ENCODE measurements around the gene CKAP5. TPM values are rescaled to one million over a fixed set of nuclear protein-coding genes. Genes with fewer than 3 reads are reported as not detected.

Gene CKAP5
- total and polyA plus RNA-seq, 2 experiments from 2014 or later, result 67.9 to 120 TPM

DNA sequence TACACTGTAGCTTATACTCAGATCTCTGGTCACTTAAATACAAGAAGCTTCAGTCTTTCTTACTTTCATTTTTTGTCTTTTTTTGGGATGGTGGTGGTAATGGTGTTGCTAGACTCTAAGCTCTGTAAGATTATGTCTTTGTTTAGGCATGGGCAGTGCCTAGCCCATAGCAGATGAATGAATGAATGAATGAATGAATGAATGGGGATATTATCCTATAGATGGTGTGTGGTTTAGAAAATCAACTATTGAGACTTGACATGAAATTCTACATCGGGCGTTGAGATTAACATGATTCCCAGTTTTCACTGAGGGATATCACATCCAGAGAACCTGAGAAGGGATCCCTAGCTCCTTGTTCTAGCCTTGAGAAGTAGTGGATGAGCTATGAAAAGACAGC is 9.8 kb upstream of the CKAP5 start:
- Mint-ChIP-seq H3K27me3 (ENCODE audit: insufficient read depth, low read depth, poor library complexity) (peaks cover 8% of the 10 kb centered on the region), H3K9me3 (peaks cover 5% of the 10 kb centered on the region), H3K27ac (no peak overlapping the region), H3K4me3 (no peak overlapping the region), H3K36me3 (ENCODE audit: low read depth) (peaks cover 30% of the 10 kb centered on the region), H3K4me1 (no peaks in the 10 kb centered on the region)
- Histone ChIP-seq H2AFZ (no peak overlapping the region), H3K4me3 (no peak overlapping the region), H3K36me3 (ENCODE audit: insufficient read depth) (peaks cover 22% of the 10 kb centered on the region; the same call in 1 of the 2 replicates), H3F3A (replicated peaks; ENCODE audit: low read depth) (no peaks in the 10 kb centered on the region), H3K27me3 (ENCODE audit: insufficient read depth) (no peaks in the 10 kb centered on the region), H3K4me2 (no peak overlapping the region), H3K79me2 (replicated peaks; ENCODE audit: insufficient read depth) (no peaks in the 10 kb centered on the region), H3K9me2 (ENCODE audit: insufficient read depth) (no peaks in the 10 kb centered on the region), H3K27ac (ENCODE audit: low read depth) (no peak overlapping the region), H4K20me1 (replicated peaks; ENCODE audit: insufficient read depth) (no peaks in the 10 kb centered on the region; the same call in 1 of the 2 replicates), H3K4me1 (ENCODE audit: insufficient read depth) (no peaks in the 10 kb centered on the region)
- no peak for TF ChIP-seq EZH2 (IDR thresholded peaks at IDR 0.05; ENCODE audit: low read depth, unreplicated experiment)
- TF ChIP-seq POLR2AphosphoS5 (IDR thresholded peaks at IDR 0.05; ENCODE audit: low read depth), result no peak
- TF ChIP-seq CREB1 (CRISPR knock-in tag; IDR thresholded peaks at IDR 0.05; ENCODE audit: low read depth), result no peak
- no peak for TF ChIP-seq ZNF114 (CRISPR knock-in tag; IDR thresholded peaks at IDR 0.05)
- no peak for TF ChIP-seq ZNF331 (CRISPR knock-in tag; IDR thresholded peaks at IDR 0.05; ENCODE audit: low read depth)
- TF ChIP-seq, protein P1, sequence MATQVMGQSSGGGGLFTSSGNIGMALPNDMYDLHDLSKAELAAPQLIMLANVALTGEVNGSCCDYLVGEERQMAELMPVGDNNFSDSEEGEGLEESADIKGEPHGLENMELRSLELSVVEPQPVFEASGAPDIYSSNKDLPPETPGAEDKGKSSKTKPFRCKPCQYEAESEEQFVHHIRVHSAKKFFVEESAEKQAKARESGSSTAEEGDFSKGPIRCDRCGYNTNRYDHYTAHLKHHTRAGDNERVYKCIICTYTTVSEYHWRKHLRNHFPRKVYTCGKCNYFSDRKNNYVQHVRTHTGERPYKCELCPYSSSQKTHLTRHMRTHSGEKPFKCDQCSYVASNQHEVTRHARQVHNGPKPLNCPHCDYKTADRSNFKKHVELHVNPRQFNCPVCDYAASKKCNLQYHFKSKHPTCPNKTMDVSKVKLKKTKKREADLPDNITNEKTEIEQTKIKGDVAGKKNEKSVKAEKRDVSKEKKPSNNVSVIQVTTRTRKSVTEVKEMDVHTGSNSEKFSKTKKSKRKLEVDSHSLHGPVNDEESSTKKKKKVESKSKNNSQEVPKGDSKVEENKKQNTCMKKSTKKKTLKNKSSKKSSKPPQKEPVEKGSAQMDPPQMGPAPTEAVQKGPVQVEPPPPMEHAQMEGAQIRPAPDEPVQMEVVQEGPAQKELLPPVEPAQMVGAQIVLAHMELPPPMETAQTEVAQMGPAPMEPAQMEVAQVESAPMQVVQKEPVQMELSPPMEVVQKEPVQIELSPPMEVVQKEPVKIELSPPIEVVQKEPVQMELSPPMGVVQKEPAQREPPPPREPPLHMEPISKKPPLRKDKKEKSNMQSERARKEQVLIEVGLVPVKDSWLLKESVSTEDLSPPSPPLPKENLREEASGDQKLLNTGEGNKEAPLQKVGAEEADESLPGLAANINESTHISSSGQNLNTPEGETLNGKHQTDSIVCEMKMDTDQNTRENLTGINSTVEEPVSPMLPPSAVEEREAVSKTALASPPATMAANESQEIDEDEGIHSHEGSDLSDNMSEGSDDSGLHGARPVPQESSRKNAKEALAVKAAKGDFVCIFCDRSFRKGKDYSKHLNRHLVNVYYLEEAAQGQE (IDR thresholded peaks at IDR 0.05; ENCODE audit: unreplicated experiment), result no peak
- TF ChIP-seq EZH2phosphoT487 (IDR thresholded peaks at IDR 0.05; ENCODE audit: unreplicated experiment), result no peak
- TF ChIP-seq, protein P2, sequence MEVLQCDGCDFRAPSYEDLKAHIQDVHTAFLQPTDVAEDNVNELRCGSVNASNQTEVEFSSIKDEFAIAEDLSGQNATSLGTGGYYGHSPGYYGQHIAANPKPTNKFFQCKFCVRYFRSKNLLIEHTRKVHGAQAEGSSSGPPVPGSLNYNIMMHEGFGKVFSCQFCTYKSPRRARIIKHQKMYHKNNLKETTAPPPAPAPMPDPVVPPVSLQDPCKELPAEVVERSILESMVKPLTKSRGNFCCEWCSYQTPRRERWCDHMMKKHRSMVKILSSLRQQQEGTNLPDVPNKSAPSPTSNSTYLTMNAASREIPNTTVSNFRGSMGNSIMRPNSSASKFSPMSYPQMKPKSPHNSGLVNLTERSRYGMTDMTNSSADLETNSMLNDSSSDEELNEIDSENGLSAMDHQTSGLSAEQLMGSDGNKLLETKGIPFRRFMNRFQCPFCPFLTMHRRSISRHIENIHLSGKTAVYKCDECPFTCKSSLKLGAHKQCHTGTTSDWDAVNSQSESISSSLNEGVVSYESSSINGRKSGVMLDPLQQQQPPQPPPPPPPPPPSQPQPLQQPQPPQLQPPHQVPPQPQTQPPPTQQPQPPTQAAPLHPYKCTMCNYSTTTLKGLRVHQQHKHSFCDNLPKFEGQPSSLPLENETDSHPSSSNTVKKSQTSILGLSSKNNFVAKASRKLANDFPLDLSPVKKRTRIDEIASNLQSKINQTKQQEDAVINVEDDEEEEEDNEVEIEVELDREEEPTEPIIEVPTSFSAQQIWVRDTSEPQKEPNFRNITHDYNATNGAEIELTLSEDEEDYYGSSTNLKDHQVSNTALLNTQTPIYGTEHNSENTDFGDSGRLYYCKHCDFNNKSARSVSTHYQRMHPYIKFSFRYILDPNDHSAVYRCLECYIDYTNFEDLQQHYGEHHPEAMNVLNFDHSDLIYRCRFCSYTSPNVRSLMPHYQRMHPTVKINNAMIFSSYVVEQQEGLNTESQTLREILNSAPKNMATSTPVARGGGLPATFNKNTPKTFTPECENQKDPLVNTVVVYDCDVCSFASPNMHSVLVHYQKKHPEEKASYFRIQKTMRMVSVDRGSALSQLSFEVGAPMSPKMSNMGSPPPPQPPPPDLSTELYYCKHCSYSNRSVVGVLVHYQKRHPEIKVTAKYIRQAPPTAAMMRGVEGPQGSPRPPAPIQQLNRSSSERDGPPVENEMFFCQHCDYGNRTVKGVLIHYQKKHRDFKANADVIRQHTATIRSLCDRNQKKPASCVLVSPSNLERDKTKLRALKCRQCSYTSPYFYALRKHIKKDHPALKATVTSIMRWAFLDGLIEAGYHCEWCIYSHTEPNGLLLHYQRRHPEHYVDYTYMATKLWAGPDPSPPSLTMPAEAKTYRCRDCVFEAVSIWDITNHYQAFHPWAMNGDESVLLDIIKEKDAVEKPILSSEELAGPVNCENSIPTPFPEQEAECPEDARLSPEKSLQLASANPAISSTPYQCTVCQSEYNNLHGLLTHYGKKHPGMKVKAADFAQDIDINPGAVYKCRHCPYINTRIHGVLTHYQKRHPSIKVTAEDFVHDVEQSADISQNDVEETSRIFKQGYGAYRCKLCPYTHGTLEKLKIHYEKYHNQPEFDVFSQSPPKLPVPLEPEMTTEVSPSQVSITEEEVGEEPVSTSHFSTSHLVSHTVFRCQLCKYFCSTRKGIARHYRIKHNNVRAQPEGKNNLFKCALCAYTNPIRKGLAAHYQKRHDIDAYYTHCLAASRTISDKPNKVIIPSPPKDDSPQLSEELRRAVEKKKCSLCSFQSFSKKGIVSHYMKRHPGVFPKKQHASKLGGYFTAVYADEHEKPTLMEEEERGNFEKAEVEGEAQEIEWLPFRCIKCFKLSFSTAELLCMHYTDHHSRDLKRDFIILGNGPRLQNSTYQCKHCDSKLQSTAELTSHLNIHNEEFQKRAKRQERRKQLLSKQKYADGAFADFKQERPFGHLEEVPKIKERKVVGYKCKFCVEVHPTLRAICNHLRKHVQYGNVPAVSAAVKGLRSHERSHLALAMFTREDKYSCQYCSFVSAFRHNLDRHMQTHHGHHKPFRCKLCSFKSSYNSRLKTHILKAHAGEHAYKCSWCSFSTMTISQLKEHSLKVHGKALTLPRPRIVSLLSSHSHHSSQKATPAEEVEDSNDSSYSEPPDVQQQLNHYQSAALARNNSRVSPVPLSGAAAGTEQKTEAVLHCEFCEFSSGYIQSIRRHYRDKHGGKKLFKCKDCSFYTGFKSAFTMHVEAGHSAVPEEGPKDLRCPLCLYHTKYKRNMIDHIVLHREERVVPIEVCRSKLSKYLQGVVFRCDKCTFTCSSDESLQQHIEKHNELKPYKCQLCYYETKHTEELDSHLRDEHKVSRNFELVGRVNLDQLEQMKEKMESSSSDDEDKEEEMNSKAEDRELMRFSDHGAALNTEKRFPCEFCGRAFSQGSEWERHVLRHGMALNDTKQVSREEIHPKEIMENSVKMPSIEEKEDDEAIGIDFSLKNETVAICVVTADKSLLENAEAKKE (CRISPR knock-in tag; IDR thresholded peaks at IDR 0.05), result no peak
- TF ChIP-seq, protein P3, sequence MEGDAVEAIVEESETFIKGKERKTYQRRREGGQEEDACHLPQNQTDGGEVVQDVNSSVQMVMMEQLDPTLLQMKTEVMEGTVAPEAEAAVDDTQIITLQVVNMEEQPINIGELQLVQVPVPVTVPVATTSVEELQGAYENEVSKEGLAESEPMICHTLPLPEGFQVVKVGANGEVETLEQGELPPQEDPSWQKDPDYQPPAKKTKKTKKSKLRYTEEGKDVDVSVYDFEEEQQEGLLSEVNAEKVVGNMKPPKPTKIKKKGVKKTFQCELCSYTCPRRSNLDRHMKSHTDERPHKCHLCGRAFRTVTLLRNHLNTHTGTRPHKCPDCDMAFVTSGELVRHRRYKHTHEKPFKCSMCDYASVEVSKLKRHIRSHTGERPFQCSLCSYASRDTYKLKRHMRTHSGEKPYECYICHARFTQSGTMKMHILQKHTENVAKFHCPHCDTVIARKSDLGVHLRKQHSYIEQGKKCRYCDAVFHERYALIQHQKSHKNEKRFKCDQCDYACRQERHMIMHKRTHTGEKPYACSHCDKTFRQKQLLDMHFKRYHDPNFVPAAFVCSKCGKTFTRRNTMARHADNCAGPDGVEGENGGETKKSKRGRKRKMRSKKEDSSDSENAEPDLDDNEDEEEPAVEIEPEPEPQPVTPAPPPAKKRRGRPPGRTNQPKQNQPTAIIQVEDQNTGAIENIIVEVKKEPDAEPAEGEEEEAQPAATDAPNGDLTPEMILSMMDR (conservative IDR thresholded peaks at IDR 0.05; ENCODE audit: low read depth in 2 of 2), result no peak
- no peak for TF ChIP-seq NANOG (IDR thresholded peaks at IDR 0.05; ENCODE audit: borderline replicate concordance)
- TF ChIP-seq JUNB (IDR thresholded peaks at IDR 0.05; ENCODE audit: unreplicated experiment), result no peak
- no peak for DNase-seq (ENCODE audit: low spot score)
- ATAC-seq, result no peak

Measured in GM23338 (cell line).